ENCODE data around the gene ADD2.

Gene ADD2

DNA sequence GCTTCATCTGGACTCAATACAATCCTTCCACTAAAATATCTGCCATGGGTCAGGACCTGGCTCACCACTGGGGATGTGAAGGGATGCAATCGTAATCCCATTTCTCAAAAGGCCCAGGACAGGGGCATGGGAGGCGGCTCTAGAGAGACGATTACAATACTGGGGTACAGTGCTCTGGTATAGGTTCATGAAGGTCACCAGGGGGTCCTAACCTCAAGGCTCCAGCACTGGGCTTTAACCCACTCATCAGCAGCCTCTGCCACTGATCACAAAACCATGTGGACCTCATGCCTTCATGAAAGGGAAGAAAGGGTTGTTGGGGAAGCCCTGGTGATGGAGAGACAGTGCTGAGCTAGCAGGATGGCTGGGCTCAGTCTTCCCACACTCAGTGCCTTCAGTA lies 48.8 kb downstream of the ADD2 start:
- no peak for ATAC-seq

DNA sequence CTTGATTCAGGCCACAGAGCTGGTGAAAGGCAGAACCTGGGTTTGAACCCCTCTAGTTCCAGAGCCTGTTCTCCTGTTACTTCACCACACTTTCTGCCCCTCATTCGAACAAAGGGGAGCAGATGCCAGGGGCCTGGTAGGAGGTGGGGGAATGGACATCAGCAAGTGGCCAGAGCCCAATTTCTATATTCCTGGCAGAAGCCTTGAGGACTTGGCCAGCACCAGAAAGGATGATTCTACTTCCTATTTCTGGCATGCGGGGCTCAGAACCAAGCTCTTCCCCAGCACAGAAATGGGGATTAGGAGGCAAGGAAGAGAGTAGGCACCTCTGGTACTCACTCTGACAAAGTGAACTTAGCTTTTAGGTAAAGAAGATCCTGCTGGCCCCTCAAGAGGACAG lies 49.3 kb downstream of the ADD2 start:
- ATAC-seq: no peak

DNA sequence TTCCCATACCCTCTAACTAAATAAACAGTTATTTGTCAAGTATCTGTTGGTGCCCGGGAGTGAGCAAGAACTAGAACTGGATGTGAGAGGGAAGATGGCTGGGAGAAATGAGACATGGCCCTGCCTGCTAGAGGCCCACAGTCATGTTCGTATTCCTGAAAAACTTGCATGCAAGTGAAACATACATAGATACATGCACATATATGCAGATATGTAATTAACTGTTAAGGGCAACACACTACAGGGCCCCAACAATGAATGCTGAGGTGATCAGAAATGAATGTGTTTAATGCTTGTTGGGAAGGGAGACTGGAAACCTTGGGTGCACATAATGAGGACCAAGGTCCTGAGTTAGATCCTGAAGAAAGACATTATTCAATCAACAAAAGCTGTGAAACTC lies 49.8 kb downstream of the ADD2 start:
- ATAC-seq: no peak

DNA sequence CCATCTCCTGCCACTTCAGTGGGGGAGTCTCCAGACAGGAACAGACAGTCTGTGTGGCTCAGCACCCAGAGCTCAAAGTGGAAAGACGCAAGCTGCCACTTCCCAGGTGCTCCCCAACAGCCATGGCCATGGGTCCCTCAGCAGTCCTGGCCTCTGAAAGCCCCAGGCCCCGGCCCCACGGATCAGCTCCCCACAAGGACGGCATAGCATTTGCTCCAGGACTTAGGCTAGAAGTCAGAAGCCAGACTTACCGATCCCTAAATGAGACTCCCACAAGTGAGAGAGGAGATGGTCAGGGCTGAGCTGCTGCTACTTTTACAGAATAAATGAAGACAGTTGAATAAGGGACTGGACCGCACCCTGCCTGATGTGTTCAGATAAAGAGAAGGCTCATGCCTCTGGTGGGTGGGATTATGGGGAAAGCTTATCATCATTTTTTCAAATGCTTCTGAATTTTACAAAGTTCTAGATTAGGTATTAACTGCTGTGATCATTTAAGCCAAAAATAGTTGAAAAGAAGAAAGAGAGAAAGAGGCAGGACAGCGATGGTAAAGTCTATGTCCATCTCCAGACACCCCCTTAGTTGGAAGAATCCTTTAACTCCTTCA lies 50.5 kb downstream of the ADD2 start:
- ATAC-seq: no peak

DNA sequence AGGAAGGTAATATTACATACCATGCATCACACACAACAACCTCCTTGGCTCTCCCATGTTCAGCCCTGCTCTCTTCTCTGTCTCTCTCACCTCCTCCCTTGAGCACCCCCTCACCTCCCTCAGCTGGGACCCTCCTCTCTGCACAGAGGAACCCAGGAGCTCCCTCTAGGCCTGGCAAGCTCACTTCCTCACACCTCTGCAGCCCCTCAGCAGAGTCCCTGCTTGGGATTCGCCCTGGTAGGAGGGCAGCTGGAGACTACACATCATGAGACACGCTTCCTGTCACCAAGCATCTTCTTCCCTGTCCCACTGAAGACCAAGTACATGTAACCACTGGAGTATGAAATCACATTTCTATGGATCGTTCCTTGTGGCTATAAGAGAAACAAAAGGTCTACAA lies 51.0 kb downstream of the ADD2 start:
- ATAC-seq: no peak

DNA sequence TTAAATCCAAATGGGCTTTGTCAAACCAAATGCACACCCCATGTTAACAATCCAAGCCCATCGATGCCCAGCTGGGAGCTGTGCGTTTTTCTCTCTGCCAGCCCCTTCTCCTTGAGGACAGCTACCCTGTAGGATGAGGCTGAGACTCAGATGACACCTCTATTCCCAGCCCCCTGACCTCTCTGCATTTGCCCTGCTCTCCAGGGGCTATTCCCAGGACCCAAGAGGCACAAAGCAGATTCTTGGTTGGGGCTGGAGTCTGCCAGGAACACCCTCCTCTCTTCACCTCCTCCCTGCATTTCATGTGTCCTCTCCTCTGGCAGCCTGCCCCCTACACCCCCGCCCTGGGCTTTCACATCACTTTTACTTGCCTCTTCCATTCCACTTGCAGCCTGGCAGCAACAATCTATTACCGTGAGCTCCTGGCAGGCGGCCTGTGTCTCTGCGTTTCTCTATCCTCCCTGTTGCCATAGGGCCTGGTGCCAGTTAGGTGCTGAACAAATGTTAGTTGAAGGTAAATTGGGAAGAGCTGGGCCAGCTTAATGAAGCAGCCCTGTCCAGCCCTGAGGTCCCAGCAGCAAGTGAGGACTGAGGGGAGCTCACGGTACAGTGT lies 51.8 kb downstream of the ADD2 start:
- no peak for ATAC-seq

DNA sequence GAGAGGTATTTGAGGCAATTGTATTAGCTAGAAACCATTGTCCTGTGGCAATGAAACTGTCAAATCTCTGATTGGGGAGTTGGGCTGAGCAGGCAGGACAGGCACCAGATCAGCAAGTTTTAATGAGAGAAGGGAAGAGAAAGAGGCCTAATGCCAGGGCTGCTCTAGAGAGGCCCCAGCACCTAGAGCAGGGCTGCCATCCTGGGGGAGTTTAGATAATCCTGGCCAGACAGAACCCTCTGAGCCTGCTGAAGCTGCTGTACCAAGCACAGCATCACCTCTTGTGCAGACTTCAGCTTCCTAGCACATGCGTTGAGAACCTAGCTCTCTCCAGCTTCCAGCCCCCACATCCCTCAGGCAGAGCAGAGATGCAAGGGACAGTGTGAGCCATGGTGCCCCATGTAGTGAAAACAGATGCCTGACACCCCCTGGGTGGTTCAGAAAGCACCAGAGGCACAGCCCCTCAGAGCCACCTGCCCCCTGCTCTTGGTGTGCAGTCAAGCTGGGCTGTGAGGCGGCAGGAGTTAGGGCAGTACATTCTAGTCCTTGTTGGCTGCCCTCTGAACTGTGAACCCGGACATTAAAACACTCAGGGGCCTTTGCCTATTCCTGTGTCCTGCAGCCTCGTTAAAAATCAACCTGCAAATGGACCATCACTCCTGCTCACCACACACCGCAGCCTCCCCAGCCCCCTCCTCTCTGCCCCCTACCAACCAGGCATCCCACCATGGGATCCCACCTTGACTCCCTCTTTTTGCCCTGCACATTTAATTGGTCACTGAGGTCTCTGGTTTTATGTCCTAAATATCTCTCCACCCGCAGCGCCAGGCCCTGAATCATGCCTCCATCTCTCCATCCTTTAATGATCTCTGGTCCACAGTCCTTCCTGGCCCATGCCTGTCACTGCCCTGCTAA lies 52.7 kb downstream of the ADD2 start:
- ATAC-seq: no peak

DNA sequence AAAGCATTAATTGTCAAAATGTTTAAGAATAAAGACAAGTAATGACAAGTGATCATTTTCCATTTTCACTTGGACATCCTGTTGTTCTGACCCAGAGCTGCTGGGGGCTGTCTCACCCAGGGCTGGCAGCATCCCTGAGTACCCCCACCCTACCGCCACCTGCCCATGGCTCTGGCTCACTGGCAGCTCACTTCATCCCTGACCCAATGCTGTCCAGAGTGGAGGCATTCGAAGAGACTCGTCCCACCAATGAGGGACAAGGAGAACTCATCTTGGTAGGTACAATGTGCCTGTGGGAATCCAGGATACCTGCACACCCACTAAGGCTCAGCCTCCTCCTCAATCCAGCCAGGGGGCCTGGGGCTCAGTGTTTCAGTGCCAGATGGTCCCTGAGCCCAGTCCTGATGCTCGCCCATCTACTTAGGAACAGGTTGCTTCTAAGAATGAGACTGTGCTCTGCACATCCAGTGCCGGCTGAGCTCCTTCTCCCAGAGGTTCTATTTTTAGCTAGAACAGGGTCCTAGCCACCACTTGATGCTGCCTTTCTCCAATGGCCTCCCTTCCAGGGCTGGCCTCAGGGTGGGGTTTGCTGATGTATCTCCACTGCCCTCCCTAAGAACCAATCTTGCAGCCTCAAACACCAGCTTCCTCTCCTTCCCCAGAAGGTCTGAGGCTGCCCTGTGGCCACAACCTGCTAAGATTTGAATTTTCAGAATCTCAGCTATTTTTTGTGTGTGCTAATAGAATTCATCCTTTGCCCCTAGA lies 53.7 kb downstream of the ADD2 start:
- ATAC-seq: no peak

DNA sequence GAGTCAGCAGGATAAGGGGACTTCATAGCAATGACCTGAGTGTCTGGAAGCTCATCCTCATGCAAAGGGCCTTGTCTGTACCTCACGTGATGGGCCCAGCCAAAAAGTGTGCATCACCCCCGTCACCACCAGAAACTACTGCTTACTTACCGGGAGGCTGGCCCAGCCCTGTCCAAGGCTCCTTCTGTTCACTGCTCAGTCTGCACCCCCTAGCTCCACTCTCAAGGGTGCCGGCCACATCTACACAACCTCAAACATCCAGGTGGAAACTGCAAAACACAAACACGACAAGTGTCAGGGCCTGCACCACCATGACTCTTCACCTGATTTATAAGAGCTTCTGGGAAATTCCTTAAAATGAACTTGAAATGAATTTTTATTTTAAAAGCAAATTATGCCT lies 55.1 kb downstream of the ADD2 start:
- ATAC-seq: no peak

DNA sequence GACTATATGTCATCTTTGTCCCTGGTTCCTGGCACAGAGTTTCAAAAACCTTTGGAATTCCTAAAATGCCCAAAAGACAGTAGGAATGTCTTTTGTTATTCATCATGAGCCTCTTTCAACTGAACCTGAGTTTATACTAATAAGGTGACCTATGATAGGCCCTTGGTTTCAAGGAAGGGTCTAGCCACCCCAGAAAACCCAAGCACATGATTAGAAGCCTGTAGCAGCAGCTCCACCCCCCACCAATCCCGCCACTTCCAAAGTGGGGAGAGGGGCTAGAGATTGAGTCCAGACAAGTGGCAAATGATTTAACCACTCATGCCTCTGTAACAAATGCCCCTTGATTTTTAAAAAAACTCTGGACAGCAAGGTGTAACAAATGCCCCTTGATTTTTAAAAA lies 56.8 kb downstream of the ADD2 start:
- ATAC-seq: no peak

DNA sequence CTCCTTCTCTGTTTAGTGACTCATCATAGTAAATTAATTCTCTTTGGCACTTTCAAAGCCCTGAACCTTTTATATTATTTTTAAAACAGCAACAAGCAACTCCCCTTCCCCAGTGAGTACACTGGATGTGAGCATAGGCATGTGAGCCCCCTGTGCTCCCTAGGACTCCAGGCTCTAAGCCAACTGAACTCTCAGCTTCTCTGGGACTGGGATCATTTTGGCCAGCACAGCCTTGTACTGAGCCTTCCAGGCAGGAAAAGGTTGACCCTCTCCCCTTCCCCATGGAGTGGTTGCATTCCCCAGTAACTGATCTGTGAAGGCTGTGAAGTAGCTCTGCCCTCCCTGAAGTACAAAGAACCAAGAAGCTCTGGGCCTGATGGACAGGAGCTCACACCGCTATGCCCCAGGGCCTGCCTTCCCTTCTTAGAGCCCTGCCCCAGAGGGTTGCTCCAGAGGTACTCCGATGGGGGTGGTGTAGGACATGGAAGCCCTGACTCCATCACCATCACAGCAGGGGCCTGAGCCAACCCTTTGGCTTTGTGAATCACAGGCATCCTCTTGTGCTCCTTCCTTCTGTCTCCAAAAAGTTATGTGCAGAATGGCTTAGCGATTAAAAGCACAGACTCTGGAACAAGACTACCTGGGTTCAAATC lies 57.8 kb downstream of the ADD2 start:
- ATAC-seq: no peak

DNA sequence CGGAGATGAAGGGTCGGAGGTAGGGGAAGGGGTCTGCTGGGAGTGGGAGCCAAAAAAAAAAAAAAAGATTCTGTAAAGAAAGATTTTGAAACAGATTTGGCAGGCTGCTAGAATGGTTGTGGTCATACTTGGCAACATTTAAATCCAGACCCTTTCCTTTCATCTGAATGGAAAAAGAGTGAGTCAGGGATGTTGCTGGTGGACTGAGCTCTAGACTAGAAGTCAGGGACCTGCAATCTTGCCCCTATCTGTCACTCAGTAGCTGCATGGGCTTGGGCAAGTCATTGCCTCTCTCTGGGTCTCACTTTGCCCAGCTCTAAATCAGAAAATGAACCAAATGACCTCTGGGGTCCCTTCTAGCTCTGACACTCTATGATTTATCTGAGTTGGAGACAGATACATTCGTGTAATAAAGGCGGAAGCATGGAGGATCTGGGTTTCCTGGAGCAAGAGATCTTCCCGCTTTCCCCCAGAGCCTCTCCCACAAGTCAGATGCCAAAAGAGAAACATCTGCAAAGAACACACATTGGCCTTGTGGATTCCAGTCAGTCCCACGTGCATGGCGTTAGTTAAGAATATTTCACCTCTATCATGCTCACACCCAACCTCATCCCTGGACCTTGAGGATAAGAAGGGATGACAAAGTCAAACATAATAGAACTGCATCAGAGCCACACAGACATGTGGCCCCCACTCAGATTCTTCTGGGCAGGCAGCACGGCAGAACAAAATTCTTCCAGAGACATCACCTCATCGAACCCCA lies 58.5 kb downstream of the ADD2 start:
- no peak for ATAC-seq

DNA sequence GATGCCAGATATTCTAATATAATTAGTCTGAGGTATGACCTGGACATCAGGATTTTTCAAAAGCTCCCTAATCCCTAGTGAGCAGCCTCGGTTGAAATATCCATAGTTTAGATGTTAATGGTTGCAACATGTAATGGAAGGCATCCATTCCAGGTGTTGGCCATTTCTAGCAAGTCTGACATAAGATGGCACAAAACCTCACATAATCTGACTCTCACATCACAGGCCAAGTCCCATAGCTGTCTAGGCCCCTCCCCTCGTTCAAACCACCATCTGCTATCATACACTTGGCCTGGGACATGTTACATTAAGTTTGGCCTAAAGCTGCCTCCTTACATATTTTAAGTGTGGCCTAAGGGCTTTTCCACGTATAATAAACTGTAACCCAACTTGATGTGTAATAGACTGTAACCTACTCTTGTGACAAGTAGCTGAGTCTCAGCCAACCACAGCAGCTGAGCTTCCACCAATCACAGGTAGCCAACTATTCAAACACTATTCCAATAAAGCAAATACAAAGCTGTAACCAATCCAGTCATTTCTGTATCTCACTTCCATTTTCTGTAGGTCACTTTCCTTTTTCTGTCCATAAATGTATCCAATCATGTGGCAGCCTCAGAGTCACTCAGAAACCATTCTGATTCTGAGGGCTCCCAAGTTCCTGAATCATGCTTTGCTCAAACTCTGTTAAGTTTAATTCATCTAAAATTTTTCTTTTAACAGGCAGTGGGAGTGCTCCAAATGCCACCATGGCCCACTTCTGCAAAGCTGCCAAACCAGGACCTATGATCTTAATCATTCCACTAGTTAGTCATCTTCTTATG lies 59.4 kb downstream of the ADD2 start:
- ATAC-seq: peak; percentile 24 to 31

DNA sequence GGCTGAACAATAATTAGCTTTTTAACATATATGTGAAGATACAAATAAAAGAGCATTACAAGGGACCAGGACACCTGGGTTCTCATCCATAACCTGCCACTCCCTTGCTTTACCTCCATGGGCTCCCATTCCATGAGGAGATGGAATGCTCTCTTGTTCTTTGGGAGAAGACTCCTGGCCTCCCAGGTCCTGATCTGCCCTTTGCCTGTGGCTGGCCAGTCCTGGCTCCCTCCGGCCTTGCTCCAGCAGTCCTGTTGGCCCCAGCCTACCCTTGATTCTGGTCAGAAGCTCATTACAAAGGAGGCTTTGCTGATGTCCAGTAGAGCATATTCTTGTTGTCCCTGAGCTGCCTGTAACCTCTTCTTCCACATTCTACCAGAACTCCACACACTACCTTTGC lies 60.3 kb downstream of the ADD2 start:
- ATAC-seq: no peak

DNA sequence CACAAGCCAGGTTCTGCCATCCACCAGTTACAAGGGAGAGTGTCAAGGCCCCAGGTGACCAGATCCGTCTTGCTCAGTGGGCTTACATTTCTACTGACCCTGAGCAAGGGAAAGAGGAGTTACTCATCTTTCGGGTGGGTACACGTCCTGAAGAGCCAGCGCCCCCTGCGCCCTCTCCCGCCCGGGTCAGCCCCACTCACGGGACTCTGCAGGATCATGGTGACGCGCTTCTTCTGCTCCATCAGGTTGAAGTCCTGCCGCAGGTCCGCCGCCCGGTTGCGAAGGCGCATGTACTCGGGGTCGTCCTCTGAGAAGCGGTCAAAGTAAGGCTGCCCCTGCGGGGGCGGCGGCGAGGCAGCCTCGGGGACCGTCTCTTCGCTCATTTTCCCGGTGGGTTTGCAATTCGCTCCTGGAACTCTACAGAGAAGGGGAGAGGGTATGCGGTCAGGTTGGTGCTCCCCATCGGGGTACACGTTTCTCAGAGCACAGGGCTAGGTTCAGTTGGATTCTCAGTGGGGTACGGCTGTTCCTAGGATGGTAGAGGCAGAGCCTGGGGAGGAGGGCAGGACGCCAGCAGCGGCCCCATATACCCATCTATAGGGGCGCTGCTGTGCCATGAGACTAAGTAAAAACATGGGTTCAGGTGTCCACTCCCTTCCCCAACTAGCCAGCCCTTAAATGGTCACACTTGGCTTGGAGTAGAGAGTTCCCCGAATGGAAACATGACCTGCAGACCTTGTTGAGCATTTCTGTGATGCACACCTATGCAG lies 61.8 kb downstream of the ADD2 start:
- no peak for ATAC-seq

DNA sequence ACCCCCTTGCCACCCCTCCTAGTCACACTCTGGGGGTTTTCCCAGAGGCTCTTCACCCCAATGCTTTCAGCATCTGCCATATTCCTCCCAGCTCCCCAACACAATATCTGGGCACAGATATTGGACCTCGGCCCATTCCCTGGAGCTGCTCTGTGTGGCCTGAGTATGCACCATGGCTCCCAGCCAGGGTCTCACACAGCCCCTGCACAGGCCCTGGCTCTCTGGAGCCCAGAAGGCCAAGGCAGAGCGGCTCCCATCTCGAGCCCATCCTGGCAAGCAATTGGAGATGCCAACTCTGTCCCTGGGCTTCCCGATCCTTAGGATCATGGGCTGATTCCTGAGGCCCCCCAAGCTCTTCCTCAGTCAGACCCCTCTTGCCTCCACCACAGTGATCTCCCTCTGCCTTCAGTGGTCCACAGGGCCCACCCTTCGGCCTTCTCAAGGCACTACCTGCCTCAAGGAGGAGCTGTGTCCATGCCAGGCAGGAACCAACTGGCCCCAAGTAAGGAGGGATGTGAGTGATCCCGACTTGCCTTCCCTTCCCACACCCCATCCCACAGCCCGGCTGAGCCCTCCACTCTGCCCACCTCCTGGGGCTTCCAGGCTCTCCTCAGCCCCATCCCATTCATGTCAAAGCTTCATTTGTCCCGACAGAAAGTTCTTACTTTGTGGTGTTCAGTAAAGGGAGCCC lies 62.7 kb downstream of the ADD2 start:
- ATAC-seq: no peak

DNA sequence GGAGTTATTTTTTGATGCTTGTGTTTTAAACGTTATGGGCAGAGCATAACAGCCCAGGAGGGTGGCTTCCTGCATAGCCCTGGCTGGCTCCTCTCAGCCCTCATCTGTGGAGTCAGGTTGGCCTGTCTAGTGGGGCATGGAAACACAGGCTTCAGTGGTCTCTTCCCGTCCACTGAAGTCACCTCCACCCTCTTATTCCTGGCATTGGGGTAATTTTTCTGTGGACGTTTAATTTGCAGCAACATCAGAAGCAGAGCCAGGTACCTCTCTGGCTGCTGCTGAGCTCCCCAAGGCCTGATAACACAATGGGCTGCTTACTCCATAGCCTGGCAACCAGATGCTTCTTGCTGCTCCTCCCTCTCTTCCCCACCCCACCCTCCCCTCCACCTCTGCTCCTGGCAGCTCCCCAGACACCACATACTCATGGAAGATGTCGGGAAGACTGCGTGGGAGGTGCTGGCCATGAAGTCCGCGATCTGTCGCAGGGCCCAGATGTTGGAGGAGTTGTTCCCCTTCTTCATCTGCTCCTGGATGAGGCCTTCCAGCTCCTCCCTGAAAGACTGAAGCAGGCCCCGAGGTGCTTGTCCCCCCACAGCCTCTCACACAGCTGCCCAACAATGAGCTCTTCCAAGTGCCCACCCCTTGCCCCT lies 64.0 kb downstream of the ADD2 start:
- no peak for ATAC-seq

DNA sequence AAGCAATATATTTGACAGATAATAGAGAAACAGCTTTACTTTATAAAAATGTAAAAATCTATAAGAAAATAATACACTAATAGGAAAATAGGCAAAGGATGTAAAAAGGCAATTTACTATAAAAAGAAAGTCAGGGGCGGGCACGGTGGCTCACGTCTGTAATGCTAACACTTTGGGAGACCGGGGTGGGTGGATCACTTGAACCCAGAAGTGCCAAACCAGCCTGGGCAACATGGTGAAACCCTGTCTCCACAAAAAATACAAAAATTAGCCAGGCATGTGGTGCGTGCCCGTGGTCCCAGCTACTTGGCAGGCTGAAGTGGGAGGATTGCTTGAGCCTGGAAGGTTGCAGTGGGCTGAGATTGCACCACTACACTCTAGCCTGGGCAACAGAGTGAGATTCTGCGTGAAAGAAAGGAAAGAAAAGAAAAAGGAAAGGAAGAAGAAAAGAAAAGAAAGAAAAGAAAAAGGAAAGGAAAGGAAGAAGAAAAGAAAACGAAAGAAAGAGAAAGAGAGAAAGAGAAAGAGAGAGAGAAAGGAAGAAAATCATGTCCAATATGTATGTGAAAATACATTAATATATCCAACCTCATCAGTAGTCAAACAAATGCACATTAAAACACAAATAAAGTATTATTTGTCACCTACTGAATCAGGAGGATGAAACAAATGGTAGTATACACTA lies 65.1 kb downstream of the ADD2 start:
- no peak for ATAC-seq

Measured in activated CD4-positive, CD25-positive, alpha-beta regulatory T cell treated with anti-CD3 and anti-CD28 coated beads, Interleukin-2, amount 50 U/mL, for 24 hours (primary cell).